GM13977 (cell line): ENCODE results near the gene MRPL34.

Source experiments
- DNase-seq: peaks from one replicate; pipeline ENCODE4 v3.0.0; 2012; ENCODE audit warnings: low spot score
- in situ Hi-C: fragments of 300-500 bp; cut with MboI; formaldehyde crosslinking; loops from one replicate; pipeline ENCODE4 v1.12.0; 2022; ENCODE audit warnings: low sequenced_read_pairs, low pct_unique_long_range_greater_than_20kb, mixed read lengths, inconsistent platforms; ENCODE audit not compliant: unreplicated experiment
- TF ChIP-seq, protein P1 (sequence below): IDR thresholded peaks from 2 replicates; pipeline ENCODE4 v1.5.1; 2012; ENCODE audit warnings: mild to moderate bottlenecking, control low read depth; ENCODE audit not compliant: insufficient read depth; ENCODE audit errors: extremely low read depth, missing control alignments

MRPL34 gene

DNA sequence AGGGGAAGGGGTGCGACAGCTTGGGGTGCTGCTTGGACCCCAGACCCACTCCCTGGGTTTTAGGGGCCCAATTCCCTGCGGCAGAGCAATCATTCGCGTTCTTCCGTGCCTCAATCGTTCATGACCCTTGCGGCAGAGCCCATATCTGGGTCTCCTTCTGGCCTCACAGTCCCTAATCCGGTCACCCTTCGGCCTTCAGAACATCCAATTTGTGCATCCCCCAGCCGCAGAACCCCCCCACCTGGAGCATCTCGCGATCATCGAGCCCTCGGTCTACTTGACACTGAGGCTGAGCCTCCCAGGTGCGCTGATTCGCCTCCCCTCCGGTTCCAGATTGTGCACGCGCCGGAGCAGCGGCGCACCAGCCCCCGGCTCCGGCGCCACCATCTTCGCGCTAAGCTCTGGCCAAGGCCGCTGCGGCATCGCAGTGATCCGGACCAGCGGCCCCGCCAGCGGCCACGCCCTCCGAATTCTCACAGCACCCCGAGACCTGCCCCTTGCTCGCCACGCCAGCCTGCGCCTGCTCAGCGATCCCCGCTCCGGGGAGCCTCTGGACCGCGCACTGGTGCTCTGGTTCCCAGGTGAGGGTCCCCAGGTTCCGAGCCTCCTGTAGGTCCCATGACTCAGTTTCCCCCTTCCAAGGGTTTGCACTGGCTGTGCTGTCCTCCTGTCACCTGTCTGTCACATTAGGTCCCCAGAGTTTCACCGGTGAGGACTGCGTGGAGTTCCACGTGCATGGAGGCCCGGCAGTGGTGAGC is 32.2 kb downstream of the MRPL34 start:
- in situ Hi-C loops: no loop called here
- peak; percentile 65 for DNase-seq
- TF ChIP-seq, protein P1, sequence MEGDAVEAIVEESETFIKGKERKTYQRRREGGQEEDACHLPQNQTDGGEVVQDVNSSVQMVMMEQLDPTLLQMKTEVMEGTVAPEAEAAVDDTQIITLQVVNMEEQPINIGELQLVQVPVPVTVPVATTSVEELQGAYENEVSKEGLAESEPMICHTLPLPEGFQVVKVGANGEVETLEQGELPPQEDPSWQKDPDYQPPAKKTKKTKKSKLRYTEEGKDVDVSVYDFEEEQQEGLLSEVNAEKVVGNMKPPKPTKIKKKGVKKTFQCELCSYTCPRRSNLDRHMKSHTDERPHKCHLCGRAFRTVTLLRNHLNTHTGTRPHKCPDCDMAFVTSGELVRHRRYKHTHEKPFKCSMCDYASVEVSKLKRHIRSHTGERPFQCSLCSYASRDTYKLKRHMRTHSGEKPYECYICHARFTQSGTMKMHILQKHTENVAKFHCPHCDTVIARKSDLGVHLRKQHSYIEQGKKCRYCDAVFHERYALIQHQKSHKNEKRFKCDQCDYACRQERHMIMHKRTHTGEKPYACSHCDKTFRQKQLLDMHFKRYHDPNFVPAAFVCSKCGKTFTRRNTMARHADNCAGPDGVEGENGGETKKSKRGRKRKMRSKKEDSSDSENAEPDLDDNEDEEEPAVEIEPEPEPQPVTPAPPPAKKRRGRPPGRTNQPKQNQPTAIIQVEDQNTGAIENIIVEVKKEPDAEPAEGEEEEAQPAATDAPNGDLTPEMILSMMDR: no peak

DNA sequence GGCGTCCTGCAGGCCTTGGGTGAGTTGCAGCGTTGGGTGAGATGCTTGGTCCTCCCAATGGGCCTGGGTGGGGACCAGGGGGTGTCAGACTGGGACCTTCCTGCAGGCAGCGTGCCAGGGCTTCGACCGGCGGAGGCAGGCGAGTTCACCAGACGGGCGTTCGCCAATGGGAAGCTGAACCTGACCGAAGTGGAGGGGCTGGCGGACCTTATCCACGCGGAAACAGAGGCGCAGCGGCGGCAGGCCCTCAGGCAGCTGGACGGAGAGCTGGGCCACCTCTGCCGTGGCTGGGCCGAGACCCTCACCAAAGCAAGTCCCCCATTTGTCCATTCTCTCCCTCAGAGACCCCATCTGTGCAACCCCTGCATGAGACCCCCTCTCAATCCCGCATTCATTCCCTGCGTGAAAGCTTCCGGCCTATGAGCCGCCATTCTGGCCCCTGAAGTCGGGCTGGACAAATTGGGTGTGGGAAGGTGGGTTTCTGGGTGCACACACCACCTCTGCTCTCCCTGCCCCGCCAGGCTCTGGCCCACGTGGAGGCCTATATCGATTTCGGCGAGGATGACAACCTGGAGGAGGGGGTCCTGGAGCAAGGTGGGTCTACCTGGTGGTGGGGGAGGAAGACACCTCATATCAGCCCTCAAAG is 32.9 kb downstream of the MRPL34 start:
- in situ Hi-C loops: no loop called here
- TF ChIP-seq, protein P1: no peak
- no peak for DNase-seq

DNA sequence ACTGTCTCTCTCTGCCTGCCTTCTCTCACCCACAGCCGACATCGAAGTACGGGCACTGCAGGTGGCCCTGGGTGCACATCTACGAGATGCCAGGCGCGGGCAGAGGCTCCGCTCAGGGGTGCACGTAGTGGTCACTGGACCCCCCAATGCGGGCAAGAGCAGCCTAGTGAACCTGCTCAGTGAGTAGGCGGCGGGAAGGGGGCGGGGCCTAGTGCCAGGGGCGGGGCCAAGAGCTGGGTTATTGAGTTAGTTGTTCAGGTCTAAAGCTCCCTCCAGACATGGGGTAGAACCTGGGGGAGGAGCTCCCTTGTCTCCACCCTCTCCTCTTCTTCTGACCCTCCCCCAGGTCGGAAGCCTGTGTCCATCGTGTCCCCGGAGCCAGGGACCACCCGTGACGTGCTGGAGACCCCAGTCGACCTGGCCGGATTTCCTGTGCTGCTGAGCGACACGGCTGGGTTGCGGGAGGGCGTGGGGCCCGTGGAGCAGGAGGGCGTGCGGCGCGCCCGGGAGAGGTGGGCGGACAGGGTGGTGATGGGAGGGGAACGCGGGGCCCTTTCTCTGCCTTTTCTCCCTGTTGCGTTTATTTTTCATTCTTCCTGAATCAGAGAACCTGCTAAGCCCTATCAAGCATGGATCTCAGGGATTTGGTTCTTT is 33.5 kb downstream of the MRPL34 start:
- TF ChIP-seq, protein P1: no peak
- in situ Hi-C loops: no loop called here
- DNase-seq: peak; percentile 56

DNA sequence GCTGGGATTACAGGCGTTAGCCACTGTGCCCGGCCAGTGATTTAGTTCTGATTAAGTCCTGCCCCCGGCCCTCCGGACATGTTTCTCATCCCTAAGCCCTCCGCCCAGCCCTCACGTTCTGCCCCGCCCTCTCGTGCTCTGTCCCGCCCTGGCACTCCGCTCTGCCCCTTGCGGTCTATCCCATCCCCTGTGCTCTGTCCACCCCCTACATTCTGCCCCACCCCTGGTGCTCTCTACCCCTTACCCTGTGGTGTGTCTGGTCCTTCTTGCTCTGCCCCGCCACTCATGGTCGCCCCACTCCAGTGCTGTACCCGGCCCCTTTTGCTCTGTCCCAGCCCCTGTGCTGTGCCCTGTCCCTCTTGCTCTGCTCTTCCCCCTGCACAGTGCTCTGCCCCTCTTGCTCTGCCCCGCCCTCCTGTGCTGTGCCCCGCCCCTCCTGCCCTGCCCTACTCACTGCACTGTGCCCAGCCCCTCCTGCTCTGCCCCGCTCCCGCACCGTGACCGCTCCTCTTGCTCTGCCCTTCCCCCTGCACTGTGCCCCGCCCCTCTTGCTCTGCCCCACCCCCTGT is 34.7 kb downstream of the MRPL34 start:
- TF ChIP-seq, protein P1: no peak
- DNase-seq: no peak
- in situ Hi-C loops: no loop called here

DNA sequence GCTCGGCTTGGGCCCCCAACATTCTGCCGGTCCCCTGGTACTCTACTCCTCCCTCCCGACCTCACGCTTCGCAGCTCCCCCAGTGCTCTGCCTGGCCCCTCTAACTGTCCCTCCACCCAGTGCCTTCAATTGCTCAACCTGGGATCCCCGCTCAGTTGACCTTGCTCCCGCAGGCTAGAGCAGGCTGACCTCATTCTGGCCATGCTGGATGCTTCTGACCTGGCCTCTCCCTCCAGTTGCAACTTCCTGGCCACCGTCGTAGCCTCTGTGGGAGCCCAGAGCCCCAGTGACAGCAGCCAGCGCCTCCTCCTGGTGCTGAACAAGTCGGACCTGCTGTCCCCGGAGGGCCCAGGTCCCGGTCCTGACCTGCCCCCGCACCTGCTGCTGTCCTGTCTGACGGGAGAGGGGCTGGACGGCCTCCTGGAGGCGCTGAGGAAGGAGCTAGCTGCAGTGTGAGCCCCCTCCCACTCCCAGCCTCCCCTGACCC is 35.2 kb downstream of the MRPL34 start:
- no peak for DNase-seq
- in situ Hi-C loops: no loop called here
- TF ChIP-seq, protein P1: no peak

DNA sequence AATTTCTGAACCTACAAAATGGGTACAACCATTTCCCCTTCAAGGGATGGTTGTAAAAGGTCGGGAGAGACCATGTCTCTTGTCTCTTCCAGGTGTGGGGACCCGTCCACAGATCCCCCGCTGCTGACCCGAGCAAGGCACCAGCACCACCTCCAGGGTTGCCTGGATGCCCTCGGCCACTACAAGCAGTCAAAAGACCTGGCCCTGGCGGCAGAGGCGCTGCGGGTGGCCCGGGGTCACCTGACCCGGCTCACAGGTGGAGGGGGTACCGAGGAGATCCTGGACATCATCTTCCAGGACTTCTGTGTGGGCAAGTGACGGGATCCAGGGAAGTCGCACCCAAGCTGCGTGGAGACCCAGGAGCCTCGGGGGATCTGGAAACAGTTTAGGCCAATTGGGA is 35.7 kb downstream of the MRPL34 start:
- in situ Hi-C loops: no loop called here
- TF ChIP-seq, protein P1: no peak
- DNase-seq: no peak
